ENCODE results near the gene DUSP5.

The DUSP5 gene

DNA sequence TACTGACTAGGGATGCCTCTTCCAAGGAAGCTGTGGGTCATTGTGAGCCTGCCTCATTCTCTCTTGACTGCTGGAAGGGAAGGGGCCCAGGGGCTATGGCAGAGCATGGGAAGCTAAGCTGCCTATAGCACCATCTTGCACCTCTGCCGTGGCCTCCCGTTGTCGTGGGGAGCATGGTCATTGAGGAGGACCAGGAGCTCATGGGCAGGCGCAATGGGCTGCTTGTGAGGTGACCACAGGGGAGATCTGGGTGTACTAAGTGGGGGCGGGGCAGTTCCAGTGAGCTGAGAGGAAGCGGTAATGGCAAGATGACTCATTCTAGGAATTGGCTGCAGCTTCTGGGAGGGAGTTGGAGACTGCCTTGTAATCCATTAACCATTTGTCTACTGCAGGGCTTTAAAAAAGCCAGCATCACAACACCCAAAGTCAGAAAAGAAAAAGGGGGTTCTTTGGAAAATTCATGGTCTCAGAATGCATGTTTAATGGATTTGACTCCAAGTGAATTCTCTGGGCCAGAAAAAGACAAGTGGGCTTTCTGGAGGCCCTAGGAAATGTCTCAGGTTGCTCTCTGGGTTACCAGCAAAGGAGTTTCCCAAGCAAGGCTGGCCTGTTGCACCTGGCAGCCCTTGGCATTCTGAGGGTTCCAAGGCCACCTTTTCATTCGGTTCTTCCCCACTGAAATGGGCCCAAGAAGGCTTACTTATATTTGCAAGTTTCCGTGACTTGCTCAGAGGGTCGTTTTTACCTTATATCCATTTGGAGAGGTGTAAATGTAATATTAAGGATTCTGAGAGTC is 3.6 kb downstream of the DUSP5 start:
- DNase-seq = peak; percentile 60

DNA sequence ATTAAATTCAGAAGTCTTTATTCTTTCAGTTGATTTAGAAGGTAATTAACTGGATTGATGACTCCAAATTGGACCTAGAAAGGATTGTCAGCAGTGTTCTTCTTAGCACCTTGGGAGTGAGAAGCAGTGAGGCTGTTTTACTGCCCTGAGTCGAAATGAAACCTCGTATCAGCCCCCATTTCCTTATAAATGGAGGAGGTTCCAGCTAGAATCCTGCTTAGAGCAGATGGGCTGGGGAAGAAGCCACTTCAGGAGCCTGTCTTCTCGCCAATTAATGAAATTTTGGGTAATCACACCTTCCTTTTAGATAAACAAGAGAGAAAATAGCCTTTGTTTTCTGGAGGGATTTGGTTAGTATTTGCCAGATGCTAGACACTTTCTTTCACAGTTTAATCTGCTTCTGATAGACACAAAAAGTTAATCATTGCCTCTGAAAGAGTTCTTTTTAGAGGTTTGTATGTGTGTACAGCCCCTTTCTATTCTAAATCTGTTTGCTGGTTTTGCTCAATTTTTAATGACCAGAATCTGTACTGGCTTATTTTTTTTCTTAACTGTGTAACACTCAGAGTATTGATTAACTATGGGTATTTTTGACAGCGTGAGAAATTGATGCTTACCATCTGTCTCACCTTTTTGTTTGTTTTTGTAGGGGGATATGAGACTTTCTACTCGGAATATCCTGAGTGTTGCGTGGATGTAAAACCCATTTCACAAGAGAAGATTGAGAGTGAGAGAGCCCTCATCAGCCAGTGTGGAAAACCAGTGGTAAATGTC is 4.6 kb downstream of the DUSP5 start:
- no peak for DNase-seq

DNA sequence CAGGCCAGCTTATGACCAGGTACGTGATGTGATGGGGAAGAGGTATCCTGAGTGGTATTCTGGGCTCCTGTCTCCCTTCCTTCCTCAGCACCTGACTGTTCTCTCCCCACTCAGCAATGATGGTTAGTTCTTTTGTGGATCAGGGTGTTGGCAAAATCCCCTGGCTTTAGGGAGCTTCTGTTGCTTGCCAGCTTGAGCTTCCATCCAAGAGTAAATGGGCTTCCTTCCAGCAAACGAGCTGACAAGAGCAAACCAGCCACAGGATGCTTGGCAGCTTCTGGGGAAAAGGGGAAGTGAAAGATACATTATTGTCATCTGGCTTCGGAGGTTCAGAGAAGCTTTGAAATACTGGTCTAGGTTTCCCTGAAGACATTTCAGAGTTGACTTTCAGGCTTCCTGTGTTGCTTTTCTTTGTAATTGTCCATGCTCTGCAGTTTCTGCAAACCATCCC is 5.2 kb downstream of the DUSP5 start:
- DNase-seq = peak; percentile 24

DNA sequence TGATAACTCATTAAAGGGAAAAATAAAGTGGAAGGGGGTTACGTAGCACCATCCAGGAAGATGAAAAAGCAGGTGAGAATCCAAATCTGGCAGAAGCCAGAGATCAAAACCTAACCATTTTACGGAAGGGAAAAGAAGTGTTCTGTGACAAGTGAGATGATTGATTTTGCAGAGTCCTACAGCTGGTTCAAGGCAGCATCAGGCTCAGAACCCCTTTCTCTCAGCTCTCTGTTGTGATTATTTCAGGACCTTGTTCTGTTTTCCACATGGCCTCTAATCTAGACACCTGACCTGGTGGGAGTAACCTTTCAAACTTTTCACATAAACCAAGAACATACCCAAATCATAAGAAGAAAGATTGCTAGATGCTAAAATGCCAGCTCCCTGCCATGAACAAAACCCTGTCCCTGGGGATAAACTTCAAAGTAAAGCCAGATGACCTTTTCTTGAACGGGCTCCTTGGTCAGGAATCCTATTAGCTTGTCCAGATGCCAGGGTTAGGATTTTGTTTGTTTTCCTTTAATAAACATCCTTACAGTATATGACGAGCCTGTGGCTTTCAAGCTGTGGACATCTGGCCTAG is 5.9 kb downstream of the DUSP5 start:
- no peak for DNase-seq

DNA sequence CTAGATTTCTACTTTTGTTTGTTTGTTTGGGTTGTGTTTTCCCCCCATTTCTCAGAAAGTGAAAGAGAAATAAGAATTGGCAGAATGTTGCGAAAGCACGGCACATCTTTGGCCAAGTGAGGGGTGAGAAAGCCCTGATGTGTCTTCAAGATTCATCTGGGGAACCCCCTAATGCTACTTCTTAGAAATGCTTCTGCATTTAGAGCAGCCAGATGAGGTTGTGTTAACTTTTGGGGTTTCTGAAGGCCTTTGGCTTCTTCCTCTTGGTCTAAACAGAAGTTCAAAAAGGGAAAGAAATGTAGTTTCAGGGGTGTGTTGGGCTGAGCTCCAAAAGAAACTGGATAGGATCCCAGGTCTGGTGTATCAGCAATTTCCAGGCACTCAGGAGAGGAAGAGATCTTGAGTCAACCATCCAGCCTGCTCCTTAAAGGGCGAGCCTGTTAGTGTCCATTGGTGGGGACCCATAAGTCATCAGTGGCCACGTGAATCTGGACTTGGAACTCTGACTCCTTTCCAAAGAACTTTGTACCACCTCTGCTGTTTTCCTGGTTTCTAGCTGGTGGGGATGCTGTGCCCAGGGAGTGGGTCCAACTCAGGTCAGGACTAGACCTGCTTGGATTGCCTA is 6.5 kb downstream of the DUSP5 start:
- DNase-seq = peak; percentile 71

DNA sequence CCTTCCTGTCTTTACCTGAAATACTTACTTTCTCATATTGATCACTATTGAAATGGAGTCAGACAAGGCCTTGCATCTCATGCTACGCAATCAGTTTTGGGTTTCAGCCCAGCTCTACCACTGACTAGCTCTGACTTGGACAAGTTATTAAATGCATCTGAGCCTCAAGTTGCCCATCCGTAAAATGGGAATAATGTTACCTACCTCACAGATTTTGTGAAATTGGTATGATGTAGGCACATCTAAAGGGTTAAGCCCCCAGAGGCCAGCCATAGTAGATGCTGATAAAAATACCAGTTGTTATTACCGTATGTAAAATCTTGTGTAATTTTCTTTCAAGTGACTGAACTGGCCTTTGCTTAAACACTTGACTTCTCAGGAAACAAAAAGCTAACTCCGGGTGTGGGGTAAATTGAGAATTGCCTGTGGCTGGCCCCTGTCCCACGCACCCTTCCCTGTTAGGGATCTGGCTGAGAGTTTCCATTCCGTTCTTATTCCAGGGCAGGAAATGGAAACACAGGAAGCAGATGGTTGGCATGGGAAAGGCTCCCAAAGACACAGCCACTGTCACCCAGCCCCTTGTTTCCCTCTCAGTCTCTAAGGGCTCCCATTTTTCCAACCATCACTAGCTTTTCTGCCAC is 7.5 kb downstream of the DUSP5 start:
- DNase-seq = no peak

DNA sequence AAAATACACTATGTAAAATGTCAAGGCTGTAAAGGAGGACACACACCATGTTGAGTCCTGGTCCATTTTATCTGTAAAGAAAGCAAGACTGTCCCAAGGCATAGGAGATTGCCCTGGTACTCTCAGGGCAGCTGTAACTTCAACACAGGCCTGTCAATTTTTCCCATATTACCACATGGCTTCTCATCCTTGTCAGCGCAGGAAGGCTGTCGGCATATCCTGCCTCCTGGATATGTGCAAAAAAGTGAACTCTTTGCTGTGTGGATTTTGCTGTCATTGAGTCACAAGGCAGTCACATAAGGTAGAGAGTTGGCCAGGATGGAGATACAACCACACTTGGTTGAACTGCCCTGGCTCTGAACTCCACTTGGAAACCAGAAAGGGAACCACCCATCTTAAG is 8.7 kb downstream of the DUSP5 start:
- DNase-seq = no peak

DNA sequence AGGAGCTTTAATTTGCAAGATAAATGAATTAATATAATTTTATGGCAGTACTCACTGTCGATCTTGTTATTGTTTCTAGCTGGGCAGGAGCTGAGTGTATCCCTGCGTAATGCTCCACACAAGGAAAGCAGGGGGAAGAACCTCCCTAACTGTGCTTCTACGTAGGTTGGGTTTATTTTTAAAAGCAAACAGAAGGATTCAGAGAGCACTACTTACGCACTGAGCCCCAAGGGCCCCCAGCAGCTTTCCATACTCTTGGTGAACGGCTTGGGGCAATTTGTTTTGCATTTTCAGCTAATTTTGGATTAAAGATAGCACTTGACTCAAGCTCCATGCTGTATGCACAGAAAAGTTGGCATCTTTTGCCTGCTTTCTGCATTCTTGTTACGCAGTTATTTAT is 9.6 kb downstream of the DUSP5 start:
- no peak for DNase-seq

DNA sequence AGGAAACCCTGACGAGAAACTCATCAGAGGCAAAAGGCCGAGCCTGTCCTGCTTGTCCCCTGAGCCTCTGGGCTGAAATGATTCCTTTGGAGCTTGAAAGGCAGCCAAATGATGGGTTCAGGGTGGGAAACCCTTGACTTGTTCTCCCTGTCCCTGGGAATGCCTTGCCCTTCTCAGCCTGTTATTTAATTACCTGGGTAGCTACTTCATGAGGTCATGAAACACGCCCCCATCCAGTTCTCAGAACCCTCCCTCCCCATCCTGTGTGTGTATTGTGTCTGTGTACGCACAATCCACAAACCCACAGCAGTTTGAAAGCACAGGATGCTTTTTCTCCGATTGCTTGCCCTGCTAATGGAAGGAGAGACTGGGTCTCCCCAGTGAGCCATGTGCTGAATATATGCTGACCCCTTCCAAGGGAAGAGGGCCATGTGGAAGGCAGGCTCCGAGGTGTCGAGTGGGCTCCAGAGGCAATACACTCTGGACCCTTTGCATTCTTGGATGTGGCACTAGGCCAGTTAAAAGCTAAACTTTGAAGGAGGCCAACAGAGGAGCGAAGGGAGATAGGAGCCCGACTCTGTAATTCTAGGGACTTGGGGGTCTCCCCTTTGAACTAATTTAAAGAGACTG is 10.6 kb downstream of the DUSP5 start:
- DNase-seq = no peak

DNA sequence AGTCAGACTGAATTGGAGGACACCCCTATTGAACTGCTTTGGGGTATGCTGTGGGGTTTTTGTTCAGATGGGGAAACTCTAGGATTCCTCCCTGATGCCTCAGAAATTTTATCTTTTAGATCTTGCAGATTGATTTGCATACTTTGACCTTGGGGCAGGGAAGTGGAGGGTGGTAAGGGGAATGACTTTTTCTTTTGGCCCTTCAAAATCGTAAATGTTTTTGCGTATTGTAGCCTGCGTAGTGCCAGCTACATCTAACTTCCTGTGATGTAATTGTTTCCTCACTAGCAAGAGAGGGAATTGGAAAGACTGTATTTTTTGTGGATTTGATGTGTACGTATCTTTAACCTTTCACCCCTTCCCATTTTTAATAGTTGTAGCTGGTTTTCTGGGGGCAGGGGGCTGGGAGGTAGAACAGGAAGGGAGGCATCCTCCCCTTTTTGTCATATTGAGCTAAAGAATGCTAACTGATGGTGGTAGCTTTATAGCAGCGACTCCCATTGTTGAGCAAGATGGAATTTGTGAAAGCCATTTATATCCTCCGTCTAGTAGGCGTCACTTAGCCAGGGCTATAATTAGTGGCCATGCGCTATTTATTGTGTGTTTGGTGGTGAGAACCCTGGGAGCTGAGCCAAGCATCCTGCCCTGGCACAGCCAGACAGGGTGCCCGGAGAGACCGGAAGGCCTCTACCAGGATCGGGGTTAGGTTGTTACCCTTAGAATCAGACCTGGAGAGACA is 11.3 kb downstream of the DUSP5 start:
- DNase-seq = no peak

DNA sequence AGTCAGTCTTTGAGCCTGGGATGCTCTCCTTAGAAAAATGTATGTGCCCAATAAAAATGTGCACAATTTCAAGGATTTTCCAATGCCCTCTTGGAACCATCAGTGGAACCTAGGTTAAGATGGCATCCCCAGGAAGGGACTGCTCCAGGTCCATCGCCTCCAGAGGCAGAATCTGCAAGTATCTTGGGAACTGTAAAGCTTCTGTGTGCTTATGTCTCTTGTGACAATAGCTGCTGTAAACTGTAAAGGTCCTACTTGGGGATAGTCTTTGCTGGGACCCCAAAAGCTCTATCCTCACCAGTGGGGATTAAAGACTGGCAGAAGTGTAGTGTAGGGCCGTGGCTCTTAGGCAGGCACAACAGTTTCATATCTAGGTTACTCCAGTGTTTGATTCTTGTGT is 11.9 kb downstream of the DUSP5 start:
- no peak for DNase-seq

DNA sequence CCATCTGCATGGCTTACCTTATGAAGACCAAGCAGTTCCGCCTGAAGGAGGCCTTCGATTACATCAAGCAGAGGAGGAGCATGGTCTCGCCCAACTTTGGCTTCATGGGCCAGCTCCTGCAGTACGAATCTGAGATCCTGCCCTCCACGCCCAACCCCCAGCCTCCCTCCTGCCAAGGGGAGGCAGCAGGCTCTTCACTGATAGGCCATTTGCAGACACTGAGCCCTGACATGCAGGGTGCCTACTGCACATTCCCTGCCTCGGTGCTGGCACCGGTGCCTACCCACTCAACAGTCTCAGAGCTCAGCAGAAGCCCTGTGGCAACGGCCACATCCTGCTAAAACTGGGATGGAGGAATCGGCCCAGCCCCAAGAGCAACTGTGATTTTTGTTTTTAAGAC is 12.4 kb downstream of the DUSP5 start:
- no peak for DNase-seq

DNA sequence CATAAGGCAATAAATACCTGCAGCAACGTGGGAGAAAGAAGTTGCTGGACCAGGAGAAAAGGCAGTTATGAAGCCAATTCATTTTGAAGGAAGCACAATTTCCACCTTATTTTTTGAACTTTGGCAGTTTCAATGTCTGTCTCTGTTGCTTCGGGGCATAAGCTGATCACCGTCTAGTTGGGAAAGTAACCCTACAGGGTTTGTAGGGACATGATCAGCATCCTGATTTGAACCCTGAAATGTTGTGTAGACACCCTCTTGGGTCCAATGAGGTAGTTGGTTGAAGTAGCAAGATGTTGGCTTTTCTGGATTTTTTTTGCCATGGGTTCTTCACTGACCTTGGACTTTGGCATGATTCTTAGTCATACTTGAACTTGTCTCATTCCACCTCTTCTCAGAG is 13.0 kb downstream of the DUSP5 start:
- DNase-seq = no peak

DNA sequence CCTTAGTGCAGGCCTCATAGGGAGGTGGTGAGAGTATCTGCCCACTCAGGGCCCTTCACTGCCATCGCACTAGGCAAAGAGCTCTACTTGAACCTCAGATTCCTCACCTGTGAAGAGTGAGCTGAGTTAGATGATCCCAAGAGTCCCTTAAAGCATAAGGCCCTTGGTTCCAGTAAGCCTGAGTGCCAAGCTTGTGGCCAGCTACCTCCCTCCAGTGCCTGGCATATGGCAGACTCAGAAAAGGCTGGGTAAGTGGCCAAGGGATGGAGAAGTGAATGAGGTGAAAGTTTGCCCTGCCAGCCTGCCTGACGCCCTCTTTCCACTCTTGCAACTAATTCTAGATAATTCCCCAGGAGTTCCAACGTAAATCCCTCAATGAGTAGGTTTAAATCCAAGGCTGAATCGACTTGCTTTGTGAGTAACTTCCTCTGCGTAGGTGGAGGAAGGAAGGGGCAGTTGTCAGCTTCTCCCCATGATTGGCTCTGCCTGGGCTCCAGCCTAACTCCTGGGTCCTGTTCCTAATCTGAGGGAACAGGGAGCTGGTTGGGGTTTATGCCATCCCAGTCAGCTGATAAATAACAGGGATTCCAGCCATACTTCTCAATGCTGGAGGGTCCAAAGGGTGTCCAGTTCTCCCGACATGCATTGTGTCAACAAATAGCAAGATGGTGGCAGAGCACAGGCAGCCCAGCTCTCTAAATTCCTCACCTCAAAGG is 14.2 kb downstream of the DUSP5 start:
- no peak for DNase-seq

DNA sequence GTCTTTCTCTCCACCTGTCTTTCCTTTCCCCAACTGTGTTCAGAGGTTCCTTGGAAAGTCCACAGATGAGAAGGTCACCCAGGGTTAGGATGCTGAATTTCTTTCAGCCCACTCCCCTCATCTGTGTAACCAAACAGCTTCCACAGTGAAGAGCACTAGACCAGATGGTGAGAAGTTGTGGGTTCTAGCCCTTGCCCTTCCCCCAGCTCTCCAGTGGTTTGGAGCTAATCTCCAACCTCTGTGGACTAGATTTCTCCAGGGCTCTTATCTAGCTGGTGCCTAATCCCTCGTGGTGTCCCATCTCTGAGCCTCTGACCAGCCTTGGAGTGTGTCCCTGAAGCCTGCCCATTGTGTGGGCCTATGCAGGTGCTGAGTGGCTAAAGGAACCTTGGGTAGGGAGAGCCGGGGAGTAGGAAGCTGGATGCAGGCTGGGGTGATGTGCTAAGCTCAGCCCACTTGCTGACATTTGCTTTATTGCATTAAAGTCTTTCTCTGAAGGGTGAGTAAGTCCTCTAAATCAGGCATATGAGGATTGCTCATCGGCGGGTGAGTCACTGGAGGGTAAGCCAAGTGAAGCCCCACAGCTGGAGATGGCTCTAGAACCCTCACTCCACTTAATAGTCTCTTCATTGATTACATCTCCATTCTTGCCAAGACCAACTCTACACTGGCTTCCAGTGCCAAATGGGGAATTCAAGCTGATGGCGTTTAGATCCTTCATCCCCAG is 14.9 kb downstream of the DUSP5 start:
- peak; percentile 74 for DNase-seq

DNA sequence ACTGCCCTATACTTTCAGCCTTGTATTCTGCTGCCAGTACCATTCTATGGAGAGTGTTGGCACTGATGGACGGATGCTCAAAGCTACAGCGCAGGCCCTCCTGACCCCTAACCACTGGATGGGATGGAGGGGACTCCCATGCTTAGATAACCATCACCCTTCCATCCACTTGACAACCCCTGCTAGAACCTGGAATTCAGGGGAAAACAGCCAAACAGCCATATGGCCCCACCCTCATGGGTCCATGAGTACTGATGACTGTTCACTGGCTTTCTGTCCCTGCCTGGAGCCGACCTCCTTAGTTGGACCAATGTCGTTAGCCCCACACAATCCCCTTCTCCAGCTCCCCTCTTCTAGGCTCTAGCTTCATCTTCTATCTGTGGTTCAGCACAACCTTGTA is 16.2 kb downstream of the DUSP5 start:
- DNase-seq = no peak

DNA sequence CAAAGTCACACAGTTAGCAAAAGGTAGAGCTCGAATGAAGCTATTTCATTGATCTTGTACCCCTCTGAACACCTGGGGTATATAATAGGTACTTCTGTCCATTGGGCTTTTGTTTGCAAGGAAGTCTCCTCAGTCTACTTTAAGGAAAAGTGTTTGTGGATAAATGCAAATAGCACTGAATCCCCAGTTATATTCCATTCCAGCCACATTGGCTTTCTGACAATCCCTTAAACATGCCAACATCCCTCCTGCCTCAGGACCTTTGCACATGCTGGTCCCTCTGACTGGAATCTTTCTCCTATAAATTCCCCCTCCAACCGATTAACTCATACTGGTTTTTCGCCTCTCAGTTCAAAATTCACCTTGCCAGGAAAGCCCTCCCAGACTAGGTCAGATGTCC is 17.1 kb downstream of the DUSP5 start:
- no peak for DNase-seq

DNA sequence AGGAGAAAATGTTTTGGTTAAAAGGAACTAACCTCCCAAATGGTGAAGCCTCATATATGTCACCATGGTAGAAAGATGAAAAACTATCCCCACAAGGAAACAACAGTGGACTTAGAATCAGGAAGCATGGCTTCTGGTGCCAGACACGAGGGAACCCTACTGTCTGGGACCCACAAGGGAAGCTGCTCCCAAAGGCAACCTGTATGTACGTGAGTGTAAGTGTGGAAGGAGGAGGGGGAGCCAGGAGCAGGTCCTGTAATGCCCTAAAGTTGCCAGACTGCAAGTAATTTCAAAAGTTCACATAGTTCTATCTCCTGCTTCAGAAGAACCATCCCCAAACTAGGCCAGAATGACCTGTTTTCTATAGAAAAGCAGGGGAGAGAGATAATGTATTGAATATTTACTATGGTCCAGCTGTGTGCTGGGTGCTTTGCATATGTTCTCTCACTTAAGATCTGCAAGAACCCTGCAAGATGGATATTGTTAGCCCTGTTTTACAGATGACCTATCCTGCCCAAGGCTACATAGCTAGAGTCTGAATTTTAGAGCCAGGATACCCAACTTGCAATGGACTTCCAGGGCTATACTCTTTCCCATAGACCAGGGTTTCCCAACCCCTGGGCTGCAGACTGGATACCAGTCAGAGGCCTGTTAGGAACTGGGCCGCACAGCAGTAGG is 19.2 kb downstream of the DUSP5 start:
- DNase-seq = no peak

DNA sequence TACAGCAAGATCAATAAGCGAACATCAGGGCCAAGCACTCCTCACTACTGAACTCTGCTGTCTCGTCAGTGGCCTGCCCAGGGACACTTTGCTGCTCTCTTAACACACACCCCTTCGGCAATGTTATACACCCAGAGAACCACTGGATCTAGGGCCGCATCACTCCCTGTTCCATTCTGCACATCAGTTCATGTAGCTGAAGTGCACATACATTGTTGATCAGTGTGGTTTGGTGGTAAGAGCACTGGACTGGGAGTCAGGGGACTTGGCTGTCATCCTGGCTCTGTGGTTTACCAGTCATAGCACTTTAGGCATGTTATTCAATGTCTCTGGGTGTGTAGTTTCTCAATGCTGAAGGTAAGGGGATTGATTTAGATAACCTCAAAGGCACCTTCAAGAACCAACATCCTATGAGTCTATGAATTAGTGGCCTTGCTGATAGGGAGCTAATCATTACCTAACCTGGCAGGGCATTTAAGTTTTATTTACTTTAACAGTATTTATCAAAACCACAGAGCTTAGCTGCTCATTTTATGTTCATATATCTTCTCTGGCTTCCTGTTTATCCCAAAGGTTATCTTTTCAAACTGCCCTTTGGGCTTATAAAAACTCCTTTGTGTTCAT is 24.8 kb downstream of the DUSP5 start:
- no peak for DNase-seq

Measured in stimulated activated CD4-positive, alpha-beta T cell treated with anti-CD3 and anti-CD28 coated beads, Interleukin-1b, Interleukin-23, amount 100 ng/mL, for 48 hours (primary cell).